Esophagus muscularis mucosa (tissue), 4 donors: ENCODE results near the gene UFD1. TPM values are rescaled to one million over a fixed set of nuclear protein-coding genes. Genes with fewer than 3 reads are reported as not detected.

Source experiments
- DNase-seq: peaks from one replicate; pipeline ENCODE4 v3.0.0-alpha.2; 2017; ENCODE audit errors: extremely low spot score
- H3K27ac ChIP-seq, 4 donors: fragments of 200-600 bp; sonication (generic); replicated peaks in 1 of 4; 1 replicate in 3 of 4; 2 replicates in 1 of 4; pipeline ENCODE4 v1.5.1; 2016 to 2019; ENCODE audit warnings: mild to moderate bottlenecking in 1 of 4
- H3K27me3 ChIP-seq, 4 donors: fragments of 200-600 bp; sonication (generic); one replicate each; pipeline versions ENCODE4 v1.5.1 to v1.6.0; 2016 to 2019
- H3K36me3 ChIP-seq, 4 donors: fragments of 200-600 bp; sonication (generic); one replicate each; pipeline ENCODE4 v1.5.1; 2016 to 2019
- H3K4me1 ChIP-seq, 4 donors: fragments of 200-600 bp; sonication (generic); one replicate each; pipeline ENCODE4 v1.5.1; 2016 to 2019
- H3K4me3 ChIP-seq, 4 donors: fragments of 200-600 bp; sonication (generic); 1 replicate in 2 of 4; 2 replicates in 2 of 4; pipeline ENCODE4 v1.5.1; 2016 to 2019; ENCODE audit warnings: mild to moderate bottlenecking in 4 of 4, moderate library complexity in 1 of 4
- H3K9me3 ChIP-seq, 4 donors: fragments of 200-600 bp; sonication (generic); 1 replicate in 3 of 4; 2 replicates in 1 of 4; pipeline ENCODE4 v1.5.1; 2016 to 2019
- EP300 ChIP-seq: sonication (generic); formaldehyde crosslinking; IDR thresholded peaks from one replicate; pipeline ENCODE4 v1.6.1; 2017; ENCODE audit warnings: antibody characterized with exemption
- POLR2A ChIP-seq: fragments of 450-650 bp; IDR thresholded peaks from one replicate; pipeline ENCODE4 v1.6.1; 2017; ENCODE audit warnings: antibody characterized with exemption, moderate library complexity, mild to moderate bottlenecking, low read depth
- POLR2AphosphoS5 ChIP-seq, 2 donors: sonication (generic); formaldehyde crosslinking; IDR thresholded peaks; one replicate each; pipeline ENCODE4 v1.6.1; 2017; ENCODE audit warnings: antibody characterized with exemption in 2 of 2
- WGBS: methylation state at CpG from one replicate; pipeline ENCODE4 v1.1.5; 2018; 5-methylcytosine and 5-hydroxymethylcytosine counted together
- intact Hi-C: fragments of 100-400 bp; cut with DNase I; formaldehyde crosslinking; loops from one replicate; pipeline ENCODE4 v1.15.1; 2023
- total RNA-seq, 4 donors: library from RNA; depleted of rRNA; stranded (reverse); fragments of >200 nt; gene quantifications; one replicate each; pipeline versions ENCODE4 v1.1.0 to v1.2.1, GENCODE V29; 2016
- TF ChIP-seq, protein P1 (sequence below), 3 experiments: fragments of 200-600 bp in 2 of 3; fragments of 450-650 bp in 1 of 3; sonication (generic) in 2 of 3; IDR thresholded peaks; one replicate each; pipeline ENCODE4 v1.5.1; 2017 to 2019; ENCODE audit warnings: antibody characterized with exemption in 3 of 3, mild to moderate bottlenecking in 2 of 3, moderate library complexity in 1 of 3

Gene UFD1
- total RNA-seq, 4 donors from 2014 or later: 54.8 to 65.2 (median 57.1) TPM

DNA sequence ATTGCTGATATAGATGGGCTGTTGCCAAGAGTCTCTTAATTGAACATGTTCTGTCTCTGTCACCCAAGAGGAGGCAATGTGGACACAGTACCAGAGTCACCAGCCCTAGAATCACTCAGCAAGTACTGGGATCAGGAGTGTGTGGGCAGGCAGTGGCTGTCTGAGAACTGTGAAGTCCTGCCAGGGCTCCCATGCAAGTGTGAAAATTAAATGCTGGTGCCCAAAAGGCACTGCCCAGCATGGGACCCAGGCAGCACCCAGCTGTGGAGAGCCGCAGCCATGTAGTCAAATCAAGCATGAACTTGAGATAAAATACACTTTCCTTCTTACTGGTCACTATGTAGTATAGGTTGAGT, 67.3 kb downstream of the UFD1 start:
- no peak overlapping the region for H3K4me3 ChIP-seq

DNA sequence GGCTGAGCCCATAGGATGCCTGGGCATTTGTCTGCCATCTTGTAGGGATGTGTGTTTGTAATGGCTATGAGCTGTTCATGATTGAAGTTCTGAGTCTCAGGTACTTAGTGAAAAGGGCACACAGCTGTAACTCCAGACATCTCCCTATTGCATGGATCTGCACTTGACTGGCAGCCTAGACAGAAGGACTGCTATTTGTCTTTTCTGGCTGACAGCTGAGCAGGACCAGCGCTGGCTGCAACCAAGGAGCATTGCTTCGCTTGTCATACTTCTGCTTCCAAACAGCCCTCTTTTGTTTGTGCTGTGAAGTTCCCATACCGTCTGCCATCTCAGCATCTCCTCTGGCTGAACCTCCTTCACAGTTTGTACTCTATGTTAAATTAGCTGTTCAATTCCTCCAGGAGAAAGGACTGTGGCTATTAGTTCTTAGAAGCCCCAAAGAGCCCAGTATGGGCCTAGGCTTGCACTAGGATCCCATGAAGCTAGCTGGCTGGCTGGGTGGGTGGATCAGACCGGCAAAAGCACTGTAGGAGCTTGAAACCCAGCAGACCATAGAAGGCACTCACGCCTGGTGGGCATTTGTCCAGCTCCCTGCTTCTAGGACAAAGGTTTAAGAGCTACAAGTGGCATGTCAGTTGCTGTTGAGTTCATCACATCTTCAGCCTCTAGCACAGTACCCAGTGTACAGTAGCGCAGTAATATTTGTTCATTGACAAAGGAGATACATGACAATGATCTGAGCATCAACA, 67.9 kb downstream of the UFD1 start:
- no peak overlapping the region for H3K4me3 ChIP-seq
- no peaks in the 10 kb centered on the region for H3K27me3 ChIP-seq
- TF ChIP-seq EP300: no peak
- TF ChIP-seq POLR2A: no peak
- TF ChIP-seq POLR2AphosphoS5 (IDR thresholded peaks at IDR 0.05): no peak
- TF ChIP-seq, protein P1, sequence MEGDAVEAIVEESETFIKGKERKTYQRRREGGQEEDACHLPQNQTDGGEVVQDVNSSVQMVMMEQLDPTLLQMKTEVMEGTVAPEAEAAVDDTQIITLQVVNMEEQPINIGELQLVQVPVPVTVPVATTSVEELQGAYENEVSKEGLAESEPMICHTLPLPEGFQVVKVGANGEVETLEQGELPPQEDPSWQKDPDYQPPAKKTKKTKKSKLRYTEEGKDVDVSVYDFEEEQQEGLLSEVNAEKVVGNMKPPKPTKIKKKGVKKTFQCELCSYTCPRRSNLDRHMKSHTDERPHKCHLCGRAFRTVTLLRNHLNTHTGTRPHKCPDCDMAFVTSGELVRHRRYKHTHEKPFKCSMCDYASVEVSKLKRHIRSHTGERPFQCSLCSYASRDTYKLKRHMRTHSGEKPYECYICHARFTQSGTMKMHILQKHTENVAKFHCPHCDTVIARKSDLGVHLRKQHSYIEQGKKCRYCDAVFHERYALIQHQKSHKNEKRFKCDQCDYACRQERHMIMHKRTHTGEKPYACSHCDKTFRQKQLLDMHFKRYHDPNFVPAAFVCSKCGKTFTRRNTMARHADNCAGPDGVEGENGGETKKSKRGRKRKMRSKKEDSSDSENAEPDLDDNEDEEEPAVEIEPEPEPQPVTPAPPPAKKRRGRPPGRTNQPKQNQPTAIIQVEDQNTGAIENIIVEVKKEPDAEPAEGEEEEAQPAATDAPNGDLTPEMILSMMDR (IDR thresholded peaks at IDR 0.05): no peak
- intact Hi-C loops: no loop called here
- H3K27ac ChIP-seq: no peak overlapping the region
- no peak for DNase-seq
- H3K9me3 ChIP-seq: no peaks in the 10 kb centered on the region
- H3K36me3 ChIP-seq: peaks cover 28 to 43% (median 38%) of the 10 kb centered on the region in 4 donors
- WGBS: 92% methylated on average over 5 of the region's 6 CpGs
- peaks cover 0 to 29% (median 4%) of the 10 kb centered on the region in 4 donors for H3K4me1 ChIP-seq

More for the DNA sequence above, 67.3 kb downstream of the UFD1 start:
- H3K36me3 ChIP-seq: peaks cover 23 to 38% (median 32%) of the 10 kb centered on the region in 4 donors
- TF ChIP-seq POLR2A: no peak
- no peak for TF ChIP-seq POLR2AphosphoS5 (IDR thresholded peaks at IDR 0.05)
- TF ChIP-seq, protein P1 (IDR thresholded peaks at IDR 0.05): no peak
- no peak for TF ChIP-seq EP300
- WGBS: 100% methylated on average over 1 of the region's 1 CpG
- DNase-seq: no peak
- H3K4me1 ChIP-seq: peaks cover 0 to 25% (median 4%) of the 10 kb centered on the region in 4 donors
- no peaks in the 10 kb centered on the region for H3K9me3 ChIP-seq
- intact Hi-C loops: no loop called here
- no peak overlapping the region for H3K27ac ChIP-seq
- H3K27me3 ChIP-seq: no peaks in the 10 kb centered on the region

DNA sequence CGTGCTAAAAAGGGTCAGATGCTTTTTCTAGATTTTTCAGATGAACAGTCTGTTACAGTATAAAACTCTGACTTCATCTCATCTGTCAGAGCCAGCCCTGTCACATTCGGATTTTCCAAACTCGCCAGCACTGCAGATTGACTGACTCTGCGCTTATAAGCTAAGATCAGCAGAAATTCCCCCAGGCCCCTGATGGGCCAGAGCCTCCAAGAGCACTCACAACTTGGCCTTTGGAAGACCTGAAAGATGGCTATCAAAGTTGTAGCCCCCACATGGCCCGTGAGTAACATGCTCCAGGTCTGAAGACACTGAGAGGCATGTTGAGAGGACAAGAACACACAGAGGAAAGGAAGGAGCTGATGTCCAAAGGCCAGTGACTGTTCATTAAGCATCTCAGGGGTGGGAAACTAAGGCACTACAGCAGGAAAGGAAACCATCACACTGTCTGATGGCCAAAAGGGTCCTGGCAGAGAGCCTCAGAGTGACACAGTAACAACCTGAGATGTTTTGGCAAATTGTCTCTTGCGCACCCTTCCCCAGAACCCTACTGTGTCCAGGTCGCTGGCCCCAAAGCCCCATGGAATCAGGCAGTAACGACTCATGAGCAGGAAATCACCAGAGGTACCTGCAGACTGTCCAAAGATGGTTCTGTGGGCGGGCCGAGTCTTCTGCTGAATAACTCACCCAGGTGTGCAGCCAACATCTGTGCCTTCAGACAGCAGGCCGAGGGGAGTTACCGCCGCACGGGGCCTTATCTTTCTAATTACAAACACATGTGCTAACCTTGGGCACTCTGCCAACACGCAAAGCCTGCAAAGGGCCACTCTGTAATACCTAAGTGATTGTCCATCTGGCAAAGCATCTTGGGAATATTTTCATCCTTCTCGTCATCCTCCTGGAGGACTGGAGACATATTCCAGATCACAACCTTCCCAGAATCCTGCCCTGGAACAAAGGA, 71.1 kb downstream of the UFD1 start:
- no peak overlapping the region for H3K4me3 ChIP-seq
- H3K27ac ChIP-seq: no peak overlapping the region
- H3K27me3 ChIP-seq: no peaks in the 10 kb centered on the region
- TF ChIP-seq, protein P1 (IDR thresholded peaks at IDR 0.05): no peak
- TF ChIP-seq POLR2AphosphoS5 (IDR thresholded peaks at IDR 0.05) (no peak), POLR2A (no peak), EP300 (no peak)
- peaks cover 35 to 63% (median 53%) of the 10 kb centered on the region in 4 donors for H3K36me3 ChIP-seq
- intact Hi-C loops: no loop called here
- no peak for DNase-seq
- H3K4me1 ChIP-seq: peaks cover 0 to 29% (median 4%) of the 10 kb centered on the region in 4 donors
- no peaks in the 10 kb centered on the region for H3K9me3 ChIP-seq
- 76% methylated on average over 16 of the region's 16 CpGs for WGBS

DNA sequence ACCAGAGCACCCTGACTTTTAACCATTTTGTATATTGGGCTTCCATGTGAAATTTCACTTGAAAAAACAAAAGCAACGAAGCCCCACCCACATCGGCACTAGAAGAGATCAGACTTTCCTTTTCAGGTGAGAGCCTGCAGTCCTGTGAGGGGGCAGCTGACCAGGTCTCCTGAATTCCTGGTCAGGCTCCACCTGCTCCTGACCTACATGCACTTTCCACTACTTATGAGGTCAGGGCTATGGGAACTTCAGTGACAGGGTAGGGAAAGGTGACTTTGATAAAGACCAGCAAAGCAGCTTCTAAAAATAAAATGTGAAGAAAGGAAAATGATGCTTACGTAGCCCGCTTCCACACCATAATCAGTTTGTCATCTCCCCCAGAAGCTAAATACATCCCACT, 72.1 kb downstream of the UFD1 start:
- H3K27me3 ChIP-seq: no peaks in the 10 kb centered on the region
- 86% methylated on average over 4 of the region's 4 CpGs for WGBS
- H3K4me1 ChIP-seq: peaks cover 0 to 19% (median 4%) of the 10 kb centered on the region in 4 donors
- H3K4me3 ChIP-seq: no peak overlapping the region
- intact Hi-C loops: no loop called here
- H3K9me3 ChIP-seq: no peaks in the 10 kb centered on the region
- H3K27ac ChIP-seq: no peak overlapping the region
- DNase-seq: no peak
- TF ChIP-seq EP300 (no peak), POLR2A (no peak), POLR2AphosphoS5 (IDR thresholded peaks at IDR 0.05) (no peak)
- TF ChIP-seq, protein P1 (IDR thresholded peaks at IDR 0.05): no peak
- H3K36me3 ChIP-seq: peaks cover 35 to 66% (median 60%) of the 10 kb centered on the region in 4 donors
